ENCODE measurements around the gene LRPPRC.
"Not testable (repeated sequence)": the region's sequence is repeated elsewhere in the genome, so short reads cannot be mapped to it uniquely, and the experiment has no call there.

Gene LRPPRC

GRCh38 chr2:43995733-43996533, at the start of gene LRPPRC:
Gene LRPPRC, minus strand, starts transcription at chr2:43995989. Its CDS starts 42 bp downstream, at chr2:43995947.
- Histone ChIP-seq H3K9ac (ENCODE audit: low read length) (peak within 1 kb of the TSS; percentile 92), H3K9me3 (ENCODE audit: low read length) (no peaks in the 10 kb centered on the region), H3K36me3 (ENCODE audit: insufficient read depth, low read length) (peaks cover 8% of the 10 kb centered on the region), H3K4me1 (ENCODE audit: insufficient read depth, low read length) (peaks cover 26% of the 10 kb centered on the region), H3K4me3 (ENCODE audit: low read depth in 1 of 2, low read length in 2 of 2) (peak within 1 kb of the TSS; percentile 97 to 99), H3K27ac (ENCODE audit: low read depth, low read length) (peak within 1 kb of the TSS; percentile 70), H3K27me3 (ENCODE audit: control insufficient read depth in 1 of 2, insufficient read depth in 2 of 2, low read length in 2 of 2) (no peaks in the 10 kb centered on the region)

- no peaks in the 10 kb centered on the region for H3K9me3 ChIP-seq (ENCODE audit: low read length)
- H3K36me3 ChIP-seq (ENCODE audit: insufficient read depth, low read length): no peaks in the 10 kb centered on the region
- no peak overlapping the region for H3K9ac ChIP-seq (ENCODE audit: low read length)
- no peaks in the 10 kb centered on the region for H3K4me1 ChIP-seq (ENCODE audit: insufficient read depth, low read length)
- no peak overlapping the region for H3K27ac ChIP-seq (ENCODE audit: low read depth, low read length)
- no peak overlapping the region for H3K4me3 ChIP-seq (ENCODE audit: low read depth in 1 of 2, low read length in 2 of 2)
- no peaks in the 10 kb centered on the region for H3K27me3 ChIP-seq (ENCODE audit: control insufficient read depth in 1 of 2, insufficient read depth in 2 of 2, low read length in 2 of 2)
These were observed 49.3 kb upstream of the LRPPRC start for GRCh38 chr2:44045061-44045460.

DNA sequence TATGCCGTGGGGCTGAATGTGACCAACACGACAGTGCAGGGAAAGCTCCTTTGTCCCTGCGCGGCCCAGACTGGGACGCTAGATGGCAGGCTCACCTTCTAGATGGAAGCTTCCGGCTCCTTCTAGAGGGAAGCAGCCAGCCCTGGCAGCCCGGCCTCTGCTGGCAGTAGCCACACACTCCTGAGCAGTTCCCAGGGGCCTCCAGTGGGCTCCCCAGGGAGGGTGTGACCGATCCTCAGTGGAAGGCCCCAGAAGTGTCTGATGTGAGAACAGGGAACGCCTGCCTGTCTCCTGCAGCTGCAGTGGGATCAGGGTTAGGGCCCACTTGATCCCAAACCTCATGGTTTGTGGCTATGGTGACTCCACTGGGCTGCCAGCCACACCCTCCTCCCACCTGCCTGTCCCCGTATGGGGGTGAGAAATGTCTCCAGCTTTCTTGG, 48.5 kb upstream of the LRPPRC start:
- H3K27ac ChIP-seq (ENCODE audit: low read depth, low read length): no peak overlapping the region
- no peaks in the 10 kb centered on the region for H3K9me3 ChIP-seq (ENCODE audit: low read length)
- H3K4me3 ChIP-seq (ENCODE audit: low read depth in 1 of 2, low read length in 2 of 2): no peak overlapping the region
- H3K36me3 ChIP-seq (ENCODE audit: insufficient read depth, low read length): no peaks in the 10 kb centered on the region
- no peaks in the 10 kb centered on the region for H3K27me3 ChIP-seq (ENCODE audit: control insufficient read depth in 1 of 2, insufficient read depth in 2 of 2, low read length in 2 of 2)
- no peaks in the 10 kb centered on the region for H3K4me1 ChIP-seq (ENCODE audit: insufficient read depth, low read length)
- no peak overlapping the region for H3K9ac ChIP-seq (ENCODE audit: low read length)

DNA sequence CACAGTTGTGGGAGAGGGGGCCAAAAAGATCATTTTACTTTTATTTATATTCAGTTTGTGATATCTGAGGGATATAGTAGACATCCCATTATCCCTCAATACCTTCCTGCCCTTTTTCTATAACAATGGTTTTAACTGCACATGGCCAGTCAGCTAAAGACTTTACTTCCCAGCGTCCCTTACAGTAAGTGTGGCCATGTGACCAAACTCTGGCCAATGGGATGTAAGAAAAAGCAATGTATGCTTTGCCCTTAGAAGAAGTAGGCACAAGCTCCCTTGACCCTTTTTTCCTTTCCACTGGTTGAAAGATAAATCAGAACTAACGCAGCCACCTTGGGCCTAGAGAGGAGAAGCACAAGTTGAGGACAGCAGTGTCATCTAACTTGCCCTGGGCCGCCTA, 44.6 kb upstream of the LRPPRC start:
- Histone ChIP-seq H3K27ac (ENCODE audit: low read depth, low read length) (no peak overlapping the region), H3K36me3 (ENCODE audit: insufficient read depth, low read length) (no peaks in the 10 kb centered on the region), H3K9me3 (ENCODE audit: low read length) (no peaks in the 10 kb centered on the region), H3K27me3 (ENCODE audit: control insufficient read depth in 1 of 2, insufficient read depth in 2 of 2, low read length in 2 of 2) (no peaks in the 10 kb centered on the region), H3K9ac (ENCODE audit: low read length) (no peak overlapping the region), H3K4me1 (ENCODE audit: insufficient read depth, low read length) (no peaks in the 10 kb centered on the region), H3K4me3 (ENCODE audit: low read depth in 1 of 2, low read length in 2 of 2) (no peak overlapping the region)

- H3K4me3 ChIP-seq (ENCODE audit: low read depth in 1 of 2, low read length in 2 of 2): no peak overlapping the region
- H3K27ac ChIP-seq (ENCODE audit: low read depth, low read length): no peak overlapping the region
- H3K9me3 ChIP-seq (ENCODE audit: low read length): no peaks in the 10 kb centered on the region
- H3K9ac ChIP-seq (ENCODE audit: low read length): no peak overlapping the region
- no peaks in the 10 kb centered on the region for H3K27me3 ChIP-seq (ENCODE audit: control insufficient read depth in 1 of 2, insufficient read depth in 2 of 2, low read length in 2 of 2)
- H3K4me1 ChIP-seq (ENCODE audit: insufficient read depth, low read length): no peaks in the 10 kb centered on the region
- H3K36me3 ChIP-seq (ENCODE audit: insufficient read depth, low read length): no peaks in the 10 kb centered on the region
These were observed 42.5 kb upstream of the LRPPRC start for GRCh38 chr2:44038277-44038676.

DNA sequence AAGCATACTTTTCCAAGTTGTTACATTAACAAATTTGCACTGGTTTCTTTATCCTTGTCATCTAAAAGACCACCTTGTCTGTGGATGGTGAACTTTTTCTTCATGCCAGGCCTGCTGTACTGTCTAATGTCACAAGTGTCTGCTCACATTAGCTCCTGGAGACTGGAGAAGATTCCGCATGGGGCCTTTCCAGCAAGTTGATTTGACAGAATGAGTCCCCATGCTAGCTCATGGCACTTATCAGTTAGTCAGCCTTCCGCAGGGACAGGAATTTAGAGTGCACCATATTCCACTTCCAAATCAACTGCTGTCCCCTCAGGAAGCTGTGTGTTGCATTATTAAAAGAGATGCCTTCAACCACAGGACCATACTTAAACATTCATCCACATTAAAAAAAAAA, 41.4 kb upstream of the LRPPRC start:
- Histone ChIP-seq H3K4me1 (ENCODE audit: insufficient read depth, low read length) (no peaks in the 10 kb centered on the region), H3K4me3 (ENCODE audit: low read depth in 1 of 2, low read length in 2 of 2) (no peak overlapping the region), H3K9me3 (ENCODE audit: low read length) (no peaks in the 10 kb centered on the region), H3K36me3 (ENCODE audit: insufficient read depth, low read length) (no peaks in the 10 kb centered on the region), H3K9ac (ENCODE audit: low read length) (no peak overlapping the region), H3K27me3 (ENCODE audit: control insufficient read depth in 1 of 2, insufficient read depth in 2 of 2, low read length in 2 of 2) (no peaks in the 10 kb centered on the region), H3K27ac (ENCODE audit: low read depth, low read length) (no peak overlapping the region)

- H3K27me3 ChIP-seq (ENCODE audit: control insufficient read depth in 1 of 2, insufficient read depth in 2 of 2, low read length in 2 of 2): no peaks in the 10 kb centered on the region
- H3K4me1 ChIP-seq (ENCODE audit: insufficient read depth, low read length): no peaks in the 10 kb centered on the region
- no peaks in the 10 kb centered on the region for H3K36me3 ChIP-seq (ENCODE audit: insufficient read depth, low read length)
- no peak overlapping the region for H3K27ac ChIP-seq (ENCODE audit: low read depth, low read length)
- no peak overlapping the region for H3K4me3 ChIP-seq (ENCODE audit: low read depth in 1 of 2, low read length in 2 of 2)
- no peaks in the 10 kb centered on the region for H3K9me3 ChIP-seq (ENCODE audit: low read length)
- no peak overlapping the region for H3K9ac ChIP-seq (ENCODE audit: low read length)
These were observed 38.2 kb upstream of the LRPPRC start for GRCh38 chr2:44033947-44034346.

GRCh38 chr2:44027076-44027475, 31.3 kb upstream of the LRPPRC start:
- H3K4me3 ChIP-seq (ENCODE audit: low read depth in 1 of 2, low read length in 2 of 2); H3K4me1 ChIP-seq (ENCODE audit: insufficient read depth, low read length); H3K27me3 ChIP-seq (ENCODE audit: control insufficient read depth in 1 of 2, insufficient read depth in 2 of 2, low read length in 2 of 2); H3K36me3 ChIP-seq (ENCODE audit: insufficient read depth, low read length); H3K27ac ChIP-seq (ENCODE audit: low read depth, low read length); H3K9ac ChIP-seq (ENCODE audit: low read length); H3K9me3 ChIP-seq (ENCODE audit: low read length): not testable (repeated sequence)

DNA sequence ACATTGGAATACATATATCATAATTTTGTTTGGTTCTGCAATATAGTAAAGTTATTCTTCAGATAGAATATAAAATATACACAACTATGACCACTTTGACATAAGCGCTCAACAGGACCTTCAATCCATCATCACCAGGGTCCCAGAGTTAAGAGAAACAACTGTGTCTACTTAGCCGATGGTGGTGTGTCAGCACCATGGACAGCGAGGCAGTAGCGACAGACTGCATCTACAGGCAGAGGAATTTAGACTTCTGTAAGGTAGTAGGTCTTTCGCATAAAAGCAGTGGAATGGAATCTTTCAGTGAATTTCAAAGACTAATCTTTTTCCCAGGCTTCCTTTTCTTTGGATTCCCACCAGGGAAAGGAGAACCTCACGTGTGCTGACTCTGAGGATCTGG, 20.5 kb upstream of the LRPPRC start:
- Histone ChIP-seq H3K9me3 (ENCODE audit: low read length) (no peaks in the 10 kb centered on the region), H3K27me3 (ENCODE audit: control insufficient read depth in 1 of 2, insufficient read depth in 2 of 2, low read length in 2 of 2) (no peaks in the 10 kb centered on the region), H3K36me3 (ENCODE audit: insufficient read depth, low read length) (no peaks in the 10 kb centered on the region), H3K9ac (ENCODE audit: low read length) (no peak overlapping the region), H3K27ac (ENCODE audit: low read depth, low read length) (no peak overlapping the region), H3K4me1 (ENCODE audit: insufficient read depth, low read length) (no peaks in the 10 kb centered on the region), H3K4me3 (ENCODE audit: low read depth in 1 of 2, low read length in 2 of 2) (no peak overlapping the region)

GRCh38 chr2:44015239-44015638, 19.4 kb upstream of the LRPPRC start:
- Histone ChIP-seq H3K27ac (ENCODE audit: low read depth, low read length) (no peak overlapping the region), H3K9ac (ENCODE audit: low read length) (no peak overlapping the region), H3K36me3 (ENCODE audit: insufficient read depth, low read length) (no peaks in the 10 kb centered on the region), H3K27me3 (ENCODE audit: control insufficient read depth in 1 of 2, insufficient read depth in 2 of 2, low read length in 2 of 2) (no peaks in the 10 kb centered on the region), H3K4me3 (ENCODE audit: low read depth in 1 of 2, low read length in 2 of 2) (no peak overlapping the region), H3K4me1 (ENCODE audit: insufficient read depth, low read length) (no peaks in the 10 kb centered on the region), H3K9me3 (ENCODE audit: low read length) (no peaks in the 10 kb centered on the region)

- H3K27me3 ChIP-seq (ENCODE audit: control insufficient read depth in 1 of 2, insufficient read depth in 2 of 2, low read length in 2 of 2); H3K36me3 ChIP-seq (ENCODE audit: insufficient read depth, low read length); H3K9me3 ChIP-seq (ENCODE audit: low read length); H3K9ac ChIP-seq (ENCODE audit: low read length); H3K4me3 ChIP-seq (ENCODE audit: low read depth in 1 of 2, low read length in 2 of 2); H3K4me1 ChIP-seq (ENCODE audit: insufficient read depth, low read length); H3K27ac ChIP-seq (ENCODE audit: low read depth, low read length): not testable (repeated sequence)
These were observed 17.4 kb upstream of the LRPPRC start for GRCh38 chr2:44013205-44013604.

DNA sequence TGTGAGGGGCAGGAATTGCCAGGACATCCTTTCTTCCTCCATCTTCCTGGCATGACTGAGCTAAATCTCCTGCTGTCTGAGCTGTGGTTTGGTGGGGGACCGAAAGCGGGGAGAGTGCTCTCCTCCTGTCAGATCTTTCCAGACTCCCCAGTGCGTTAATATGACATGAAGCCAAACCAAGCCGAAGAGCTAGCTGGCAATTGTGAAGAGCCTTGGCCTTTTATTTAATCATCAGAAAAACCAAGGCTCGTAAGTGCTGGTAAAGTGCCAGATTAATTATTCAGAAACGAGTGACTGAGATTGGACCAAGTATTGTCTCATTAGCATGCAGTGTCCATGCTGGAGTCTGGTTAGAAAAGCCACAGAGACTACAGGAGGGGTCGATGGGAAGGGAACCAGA, 14.5 kb upstream of the LRPPRC start:
- Histone ChIP-seq H3K27ac (ENCODE audit: low read depth, low read length) (no peak overlapping the region), H3K36me3 (ENCODE audit: insufficient read depth, low read length) (no peaks in the 10 kb centered on the region), H3K9ac (ENCODE audit: low read length) (no peak overlapping the region), H3K9me3 (ENCODE audit: low read length) (no peaks in the 10 kb centered on the region), H3K27me3 (ENCODE audit: control insufficient read depth in 1 of 2, insufficient read depth in 2 of 2, low read length in 2 of 2) (no peaks in the 10 kb centered on the region), H3K4me3 (ENCODE audit: low read depth in 1 of 2, low read length in 2 of 2) (no peak overlapping the region), H3K4me1 (ENCODE audit: insufficient read depth, low read length) (no peaks in the 10 kb centered on the region)

All from muscle layer of colon (tissue), 2 donors.